ENCODE measurements around the gene BCL2L13.

The BCL2L13 gene, protein sequence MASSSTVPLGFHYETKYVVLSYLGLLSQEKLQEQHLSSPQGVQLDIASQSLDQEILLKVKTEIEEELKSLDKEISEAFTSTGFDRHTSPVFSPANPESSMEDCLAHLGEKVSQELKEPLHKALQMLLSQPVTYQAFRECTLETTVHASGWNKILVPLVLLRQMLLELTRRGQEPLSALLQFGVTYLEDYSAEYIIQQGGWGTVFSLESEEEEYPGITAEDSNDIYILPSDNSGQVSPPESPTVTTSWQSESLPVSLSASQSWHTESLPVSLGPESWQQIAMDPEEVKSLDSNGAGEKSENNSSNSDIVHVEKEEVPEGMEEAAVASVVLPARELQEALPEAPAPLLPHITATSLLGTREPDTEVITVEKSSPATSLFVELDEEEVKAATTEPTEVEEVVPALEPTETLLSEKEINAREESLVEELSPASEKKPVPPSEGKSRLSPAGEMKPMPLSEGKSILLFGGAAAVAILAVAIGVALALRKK

DNA sequence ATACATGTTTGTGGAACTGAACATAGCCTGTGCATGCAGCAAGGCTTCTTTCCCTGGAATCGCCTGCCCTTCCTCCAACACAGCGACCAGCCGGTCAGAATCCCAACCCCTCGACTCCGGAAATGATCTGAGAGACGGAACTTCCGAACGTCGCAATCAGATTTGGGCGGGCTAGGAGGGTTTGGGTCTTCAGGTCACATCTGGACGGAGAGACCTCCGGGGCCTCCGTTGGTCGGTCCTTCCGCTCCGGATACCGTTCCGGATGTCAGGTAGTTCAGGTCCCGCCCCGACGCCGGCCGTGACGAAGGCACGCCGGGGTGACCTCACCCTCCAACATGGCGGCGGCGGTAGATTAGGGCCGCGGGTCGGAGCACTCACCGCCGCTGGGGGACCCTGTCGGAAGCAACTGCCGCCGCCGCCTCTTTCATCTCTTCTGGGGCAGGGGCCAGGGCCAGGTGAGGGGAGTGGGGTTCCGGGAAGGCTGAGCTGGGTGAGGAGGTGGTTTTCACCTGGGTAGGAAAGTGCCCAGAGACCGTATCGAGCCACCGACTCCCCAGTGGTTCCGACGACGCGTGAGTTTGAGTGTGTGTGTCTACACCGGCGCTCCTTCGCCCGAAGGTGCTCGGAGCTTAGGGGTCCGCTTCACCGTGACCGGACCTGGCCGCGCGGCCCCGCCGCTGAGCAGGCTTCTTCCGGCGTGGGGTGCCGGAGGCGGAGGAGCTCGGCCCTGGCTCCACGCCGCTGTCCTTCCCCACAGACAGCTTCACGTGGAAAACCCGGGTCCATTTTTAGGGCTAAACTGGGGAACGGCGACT is at the start of gene BCL2L13:
TSS of gene BCL2L13 (plus strand) at position 326 of the 815 bp plus-strand sequence. CDS start 16,955 bp downstream, outside the sequence.
- DNase-seq (ENCODE audit: low read depth in 2 of 2, low spot score in 1 of 2), result peak; percentile 61 to 75

DNA sequence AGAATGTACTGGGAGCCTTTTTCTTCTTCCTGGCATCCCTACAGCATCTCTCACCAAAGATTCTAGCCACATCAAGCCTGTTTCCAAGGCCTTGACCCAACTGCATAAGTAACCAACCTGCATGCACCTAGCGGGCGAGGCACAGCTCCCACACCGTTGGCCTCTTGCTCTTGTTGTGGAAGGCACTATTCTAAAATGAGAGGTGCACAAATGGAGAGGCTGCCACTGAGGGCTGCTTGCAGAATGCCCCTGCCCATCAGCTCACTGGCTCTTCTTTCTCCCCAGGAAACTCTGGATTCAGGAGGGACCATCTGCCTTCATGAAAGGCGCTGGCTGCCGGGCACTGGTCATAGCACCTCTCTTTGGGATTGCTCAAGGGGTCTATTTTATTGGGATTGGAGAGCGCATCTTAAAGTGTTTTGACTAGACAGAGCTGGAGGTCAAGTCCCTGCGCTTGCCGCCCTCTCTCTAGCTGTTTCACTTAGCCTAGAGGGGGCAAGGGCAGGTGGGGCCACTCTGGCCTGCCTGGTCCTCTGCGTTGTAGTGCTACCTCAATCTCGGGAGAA is 48.7 kb upstream of the BCL2L13 start:
- no peak for DNase-seq (ENCODE audit: low read depth in 2 of 2, low spot score in 1 of 2)

DNA sequence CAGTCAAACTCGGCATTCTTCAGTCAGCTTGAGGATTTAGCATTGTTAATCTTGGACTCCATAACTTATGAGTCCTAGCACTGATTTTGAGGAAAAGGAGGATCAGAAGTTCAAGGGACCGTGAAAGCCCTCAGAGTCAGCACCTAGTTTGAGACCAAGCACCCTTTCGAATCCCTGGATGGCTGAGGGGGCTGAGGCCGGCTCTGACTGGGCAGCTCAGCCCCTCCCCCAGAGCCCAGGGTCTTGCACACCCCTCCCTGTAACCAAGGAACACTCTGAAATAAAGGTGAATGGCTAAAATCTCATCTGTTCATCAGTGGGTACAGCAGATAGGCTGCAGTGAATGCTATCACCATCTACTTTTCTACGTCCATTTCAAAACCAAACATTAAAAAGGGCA is 48.0 kb upstream of the BCL2L13 start:
- no peak for DNase-seq (ENCODE audit: low read depth in 2 of 2, low spot score in 1 of 2)

DNA sequence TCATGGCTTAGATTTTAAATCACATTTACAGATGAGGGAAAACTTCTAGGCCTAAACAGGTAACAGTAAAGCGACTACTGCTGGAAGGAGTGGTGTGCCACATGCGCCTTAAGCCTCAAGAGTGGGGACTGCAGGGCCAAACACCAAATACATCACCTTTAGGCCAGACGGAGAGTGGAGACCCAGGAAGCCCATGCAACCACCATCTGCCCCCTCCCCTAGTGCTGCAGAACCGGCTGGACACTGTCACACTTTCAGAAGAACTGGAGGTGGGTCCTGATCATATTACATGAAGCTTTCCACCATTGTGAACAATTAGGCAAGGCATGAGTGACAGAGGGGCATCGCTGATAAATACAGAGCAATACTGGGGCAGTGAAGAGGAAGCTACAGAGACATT is 46.4 kb upstream of the BCL2L13 start:
- no peak for DNase-seq (ENCODE audit: low read depth in 2 of 2, low spot score in 1 of 2)

DNA sequence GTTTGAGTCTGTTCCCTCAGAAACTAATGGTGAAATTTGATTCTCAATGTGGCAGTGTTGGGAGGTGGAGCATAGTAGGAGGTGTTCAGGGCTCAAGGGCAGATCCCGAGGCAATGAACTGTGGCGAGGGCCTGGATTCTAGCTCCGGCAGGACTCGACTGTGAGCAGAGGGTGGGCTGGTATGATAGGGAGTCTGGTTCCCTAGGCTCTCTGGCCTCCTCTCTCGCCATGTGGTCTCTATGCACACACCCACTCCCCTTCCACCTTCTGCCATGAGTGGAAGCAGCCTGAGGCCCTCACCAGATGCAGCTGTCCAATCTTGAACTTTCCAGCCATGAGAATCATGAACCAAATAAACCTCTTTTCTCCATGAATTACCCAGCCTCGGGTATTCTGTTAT is 42.3 kb upstream of the BCL2L13 start:
- no peak for DNase-seq (ENCODE audit: low read depth in 2 of 2, low spot score in 1 of 2)

DNA sequence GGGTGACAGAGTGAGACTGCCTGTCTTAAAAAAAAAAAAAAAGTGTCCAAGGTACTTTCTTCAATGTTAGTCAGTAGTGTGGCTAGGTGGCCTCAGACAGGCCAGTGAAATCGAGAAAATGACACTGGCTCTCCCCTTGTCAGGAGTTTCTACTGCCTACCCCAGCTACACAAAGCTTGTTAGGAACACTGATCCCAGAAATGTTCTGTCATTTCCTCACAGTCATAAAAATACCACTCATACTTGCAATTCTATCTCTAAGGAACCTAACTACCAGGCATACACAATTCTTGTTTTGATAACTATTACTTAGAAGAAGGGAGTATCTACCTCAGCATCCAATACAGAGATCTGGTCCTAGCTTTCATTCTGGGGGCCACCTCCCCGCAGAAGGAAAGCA is 41.3 kb upstream of the BCL2L13 start:
- DNase-seq (ENCODE audit: low read depth in 2 of 2, low spot score in 1 of 2), result no peak

DNA sequence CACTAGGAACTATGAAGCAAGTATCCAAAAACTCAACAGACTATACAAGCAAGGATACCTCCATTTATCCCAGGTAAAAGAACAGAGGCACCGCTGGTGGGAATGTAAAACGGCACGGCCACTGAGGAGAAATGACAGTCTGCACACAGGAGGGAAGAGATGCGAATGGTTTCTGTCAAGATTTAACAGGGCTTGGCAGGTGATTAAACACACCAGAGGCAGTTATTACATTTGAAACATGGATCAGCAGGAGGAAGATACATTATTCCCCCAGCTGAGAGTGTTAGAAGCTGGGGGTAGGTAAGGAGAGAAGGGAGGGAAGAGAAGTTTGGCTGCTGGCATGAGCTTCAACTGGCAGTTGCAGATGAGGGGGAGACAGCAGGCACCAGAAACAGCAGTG is 40.2 kb upstream of the BCL2L13 start:
- DNase-seq (ENCODE audit: low read depth in 2 of 2, low spot score in 1 of 2), result no peak

DNA sequence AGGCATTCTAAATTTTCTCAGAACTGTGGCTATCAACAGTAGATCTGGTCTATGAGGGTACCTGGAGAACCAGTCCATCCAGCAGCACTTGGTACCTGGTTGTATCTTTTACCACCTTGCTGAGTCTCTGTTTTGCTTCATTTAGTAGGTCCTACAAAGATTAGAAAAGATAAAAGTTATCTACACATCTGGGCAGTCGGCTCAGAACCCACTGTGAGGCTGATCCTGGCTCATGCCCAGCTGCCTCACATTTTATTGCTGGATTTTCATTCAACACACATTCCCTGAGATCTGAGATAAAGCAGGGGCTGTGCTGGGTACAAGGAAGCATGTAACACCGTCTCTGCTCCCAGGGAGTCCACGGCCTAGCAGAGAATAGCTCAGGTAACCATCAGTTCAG is 37.5 kb upstream of the BCL2L13 start:
- DNase-seq (ENCODE audit: low read depth in 2 of 2, low spot score in 1 of 2), result no peak

DNA sequence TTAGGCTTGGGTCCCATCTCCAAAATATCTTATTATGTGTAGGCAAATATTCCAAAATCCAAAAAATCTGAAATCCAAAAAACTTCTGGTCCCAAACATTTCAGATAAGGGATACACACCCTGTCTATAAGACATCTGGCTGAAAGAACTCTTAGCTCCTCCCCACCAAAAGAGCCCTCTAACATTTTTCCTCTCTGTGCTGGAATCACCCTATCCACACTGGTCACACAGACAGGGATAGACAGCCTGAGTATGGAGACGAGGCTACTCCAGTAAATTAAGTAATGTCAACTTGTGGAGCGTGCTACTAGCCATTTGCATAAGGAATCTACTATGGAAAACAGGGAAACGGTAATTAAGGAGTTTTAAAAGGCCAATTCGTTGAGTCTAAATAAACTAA is 34.9 kb upstream of the BCL2L13 start:
- DNase-seq (ENCODE audit: low read depth in 2 of 2, low spot score in 1 of 2), result no peak

DNA sequence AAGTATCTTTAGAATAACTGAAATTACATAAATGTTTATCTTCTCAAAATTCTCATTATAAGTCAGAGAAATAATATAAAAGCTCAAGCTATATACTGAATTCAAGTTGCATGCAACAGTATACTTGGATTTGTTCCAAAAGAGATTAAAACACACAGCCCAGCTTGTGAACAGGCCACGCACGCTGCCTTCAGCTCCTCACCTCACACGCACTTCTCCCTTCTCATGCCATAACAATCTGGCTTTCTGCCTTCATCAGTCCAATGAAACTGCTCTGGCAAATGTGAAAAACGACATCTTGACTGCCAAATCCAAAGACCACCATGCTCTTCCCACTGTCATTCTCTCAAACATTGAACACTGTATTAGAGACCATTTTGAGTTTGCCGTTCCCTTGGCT is 32.1 kb upstream of the BCL2L13 start:
- no peak for DNase-seq (ENCODE audit: low read depth in 2 of 2, low spot score in 1 of 2)

DNA sequence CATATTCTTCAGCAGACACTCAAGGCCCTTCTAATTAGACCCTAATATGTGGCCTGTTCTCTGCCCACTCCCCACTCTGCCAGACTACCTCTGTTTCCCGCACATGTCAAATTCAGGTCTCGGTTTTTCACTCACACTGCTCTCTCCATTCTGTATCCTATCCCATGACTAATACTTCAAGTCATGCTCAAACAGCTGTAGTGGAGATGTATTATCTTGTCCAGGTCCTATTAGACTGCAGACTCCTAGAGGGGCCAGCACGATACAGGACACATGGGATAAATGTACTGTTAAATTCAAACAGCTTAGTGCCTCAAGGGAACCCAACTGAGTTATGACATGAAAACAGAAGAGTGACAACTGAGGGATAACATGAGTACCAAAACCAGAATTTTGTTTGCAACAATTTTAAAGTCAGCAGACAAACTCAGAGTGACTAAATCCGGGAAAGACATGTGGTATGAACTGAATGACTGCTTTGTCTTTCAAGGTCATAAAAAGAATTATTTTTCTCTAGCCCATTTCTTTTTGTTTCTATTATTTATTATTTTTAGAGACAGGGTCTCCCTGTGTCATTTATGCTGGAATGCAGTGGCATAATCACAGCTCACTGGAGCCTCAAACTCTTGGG is 30.6 kb upstream of the BCL2L13 start:
- no peak for DNase-seq (ENCODE audit: low read depth in 2 of 2, low spot score in 1 of 2)

DNA sequence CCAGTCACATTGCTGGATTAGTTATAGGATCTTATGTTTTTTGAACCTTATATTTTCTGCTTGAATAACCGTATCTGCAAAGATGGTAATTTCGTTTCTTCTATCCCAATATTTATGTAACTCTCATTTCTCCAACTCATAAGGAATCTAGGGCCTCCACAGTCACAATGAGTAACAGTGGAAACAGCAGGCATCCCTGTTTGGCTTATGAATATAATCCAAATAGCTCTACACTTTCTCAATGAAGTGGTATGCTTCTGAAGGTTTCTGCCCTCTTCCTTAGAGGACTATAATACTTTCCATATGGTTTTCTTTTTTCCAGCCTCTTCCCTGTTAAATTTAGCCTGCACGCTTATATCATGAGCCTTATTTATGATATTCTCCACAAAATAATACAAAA is 26.5 kb upstream of the BCL2L13 start:
- no peak for DNase-seq (ENCODE audit: low read depth in 2 of 2, low spot score in 1 of 2)

DNA sequence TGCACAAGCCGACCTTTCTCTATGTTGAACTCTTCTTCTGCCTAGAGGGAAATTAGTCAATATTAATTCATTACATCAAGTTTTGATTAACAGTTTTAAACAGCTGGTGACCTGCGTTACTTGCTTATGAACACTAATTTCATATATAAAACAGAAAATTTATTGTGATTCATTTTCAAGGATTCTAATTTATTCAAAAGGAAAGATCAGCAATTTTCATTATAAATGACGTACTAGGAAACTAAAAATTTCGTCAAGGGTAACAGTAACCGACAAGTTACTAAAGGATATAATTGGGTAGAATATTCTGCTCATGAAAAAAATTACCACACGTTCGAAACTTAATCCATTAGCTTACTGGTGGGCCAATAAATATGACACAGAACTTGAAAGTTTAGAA is 25.3 kb upstream of the BCL2L13 start:
- DNase-seq (ENCODE audit: low read depth in 2 of 2, low spot score in 1 of 2), result no peak

DNA sequence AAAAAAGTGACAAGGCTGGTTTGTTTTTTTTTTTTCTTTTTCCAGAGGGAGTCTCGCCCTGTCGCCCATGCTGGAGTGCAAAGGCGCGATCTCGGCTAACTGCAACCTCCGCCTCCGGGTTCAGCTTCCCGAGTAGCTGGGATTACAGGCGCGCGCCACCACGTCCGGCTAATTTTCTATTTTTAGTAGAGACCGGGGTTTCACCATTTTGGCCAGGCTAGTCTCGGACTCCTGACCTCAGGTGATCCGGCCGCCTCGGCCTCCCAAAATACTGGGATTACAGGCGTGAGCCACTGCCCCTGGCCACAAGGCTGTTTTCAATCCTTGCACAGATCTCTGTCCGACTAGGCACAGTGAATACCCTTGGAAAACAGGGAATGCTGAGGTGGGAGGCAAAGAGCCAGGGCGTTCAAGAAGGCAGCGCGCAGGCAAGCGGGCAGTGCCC is 10.6 kb upstream of the BCL2L13 start:
- no peak for DNase-seq (ENCODE audit: low read depth in 2 of 2, low spot score in 1 of 2)

DNA sequence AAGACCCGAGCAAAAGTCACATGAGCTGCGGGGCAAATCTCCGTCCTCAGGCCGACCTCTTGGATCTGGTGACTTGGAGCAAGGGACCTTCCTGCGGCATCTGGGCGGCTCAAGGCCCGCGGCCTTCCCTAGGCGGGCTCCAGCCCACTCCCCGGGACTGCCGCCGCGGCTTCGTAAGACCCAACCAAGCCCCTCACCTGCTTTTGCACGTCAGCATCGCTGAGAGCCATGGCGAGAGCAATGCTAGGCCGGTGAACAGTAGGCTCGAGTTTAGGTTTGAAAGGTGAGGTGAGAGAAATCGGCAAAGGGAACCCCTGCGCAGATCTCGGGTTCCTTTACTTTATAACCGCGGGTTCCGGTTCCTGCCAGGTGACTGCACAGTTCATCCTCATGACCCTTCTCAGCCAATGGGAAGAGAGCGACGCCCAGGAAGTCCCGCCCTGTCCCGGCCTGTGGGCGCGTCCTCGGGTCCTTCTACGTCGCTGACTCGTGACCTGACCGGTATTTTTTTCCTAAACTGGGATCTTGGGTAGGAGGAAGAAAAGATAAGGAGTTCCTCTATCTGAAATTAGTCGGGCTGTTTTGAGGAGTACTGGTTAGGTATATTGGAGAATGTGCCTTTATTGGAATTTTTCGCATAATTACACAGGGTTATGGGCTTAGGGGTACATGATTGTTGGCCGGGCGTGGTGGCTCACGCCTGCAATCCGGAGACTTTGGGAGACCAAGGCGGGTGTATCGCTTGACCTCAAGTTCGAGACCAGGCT is 10.0 kb upstream of the BCL2L13 start, which contains the start of gene ATP6V1E1:
TSS of gene ATP6V1E1 (minus strand) at position 344 of the 767 bp plus-strand sequence. CDS start at position 230, 114 bp downstream.
- DNase-seq (ENCODE audit: low read depth in 2 of 2, low spot score in 1 of 2), result peak; percentile 84 to 87

DNA sequence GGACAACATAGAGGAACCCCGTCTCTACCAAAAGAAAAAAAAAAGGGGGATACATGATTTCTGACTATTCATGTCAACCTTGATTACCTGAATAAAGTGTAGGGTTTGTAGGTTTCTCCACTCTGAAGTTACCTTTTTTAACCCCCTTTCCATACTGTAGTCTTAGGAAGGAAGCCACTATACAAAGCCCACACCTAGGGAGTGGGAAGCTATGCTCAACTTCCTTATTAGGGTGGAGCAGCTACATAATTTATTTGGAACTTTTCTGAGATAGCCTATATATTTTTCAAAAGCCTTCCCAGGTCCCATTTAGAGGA is 9.4 kb upstream of the BCL2L13 start:
- no peak for DNase-seq (ENCODE audit: low read depth in 2 of 2, low spot score in 1 of 2)

DNA sequence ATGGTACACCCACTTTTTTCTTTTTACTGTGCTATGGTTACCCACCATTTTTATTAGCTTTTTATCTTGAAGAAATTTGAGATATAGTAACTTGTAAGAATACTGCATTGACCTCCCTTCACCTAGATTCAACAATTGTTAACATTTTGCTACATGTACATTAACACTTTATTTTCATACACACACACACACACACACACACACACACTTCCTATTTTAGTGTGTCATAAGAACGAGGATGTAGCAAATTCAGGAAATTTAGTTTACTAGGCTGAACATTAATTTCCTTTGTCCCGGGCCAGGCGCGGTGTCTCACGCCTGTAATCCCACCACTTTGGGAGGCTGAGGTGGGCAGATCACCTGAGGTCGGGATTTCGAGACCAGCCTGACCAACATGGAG is 8.9 kb upstream of the BCL2L13 start:
- DNase-seq (ENCODE audit: low read depth in 2 of 2, low spot score in 1 of 2), result no peak

DNA sequence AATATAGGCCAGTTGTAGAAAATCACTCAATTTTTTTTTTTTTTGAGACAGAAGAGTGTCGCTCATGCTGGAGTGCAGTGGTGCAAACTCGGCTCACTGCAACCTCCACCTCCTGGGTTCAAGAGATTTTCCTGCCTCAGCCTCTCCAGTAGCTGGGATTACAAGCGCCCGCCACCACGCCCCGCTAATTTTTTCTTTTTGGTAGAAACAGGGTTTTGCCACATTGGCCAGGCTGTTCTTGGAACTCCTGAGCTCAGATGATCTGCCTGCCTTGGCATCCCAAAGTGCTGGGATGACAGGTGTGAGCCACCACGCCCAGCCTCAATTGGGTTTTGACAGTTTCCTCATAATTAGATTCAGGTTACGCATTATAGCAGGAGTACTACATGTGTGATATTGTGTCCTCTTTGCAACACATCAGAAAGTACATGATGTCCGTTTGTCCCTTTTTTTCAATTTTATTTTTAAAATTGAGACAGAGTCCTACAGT is 7.4 kb upstream of the BCL2L13 start:
- DNase-seq (ENCODE audit: low read depth in 2 of 2, low spot score in 1 of 2), result no peak

DNA sequence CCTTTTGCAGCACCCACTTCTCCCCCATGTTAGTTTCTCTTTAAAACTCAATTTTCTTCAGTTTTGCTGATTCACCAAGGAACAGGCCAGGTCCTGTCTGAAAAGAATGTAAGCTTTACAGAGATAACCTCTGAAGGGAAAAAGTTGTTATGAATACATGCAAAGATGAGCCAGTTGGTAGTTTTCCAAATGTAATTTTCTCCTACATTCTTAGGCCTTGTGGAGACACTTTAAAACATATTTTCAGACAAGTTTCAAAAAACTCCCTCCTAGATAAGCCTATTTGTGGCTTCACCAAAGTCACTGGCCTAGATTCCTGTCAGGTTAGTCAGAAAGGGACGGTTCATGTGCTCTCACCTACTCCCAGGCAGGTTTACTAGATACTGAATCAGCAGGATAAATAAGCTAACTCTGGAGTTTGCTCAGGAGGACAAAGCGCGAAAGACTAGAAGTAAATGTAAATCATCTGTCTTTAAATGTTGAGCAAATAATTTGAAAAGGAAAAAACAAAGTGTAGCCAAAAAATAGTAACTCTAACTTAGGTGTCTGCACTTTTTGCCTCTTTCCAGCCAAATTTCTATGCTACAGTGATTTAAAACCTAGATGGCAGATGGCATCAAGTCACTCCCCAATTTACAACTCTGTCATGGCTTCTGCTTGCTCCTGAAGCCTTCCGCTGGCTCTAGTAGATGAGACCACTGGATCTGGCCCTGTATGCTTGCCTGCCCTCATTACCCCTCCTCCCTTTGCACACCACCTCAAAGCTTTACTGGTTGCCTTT is 5.2 kb upstream of the BCL2L13 start:
- DNase-seq (ENCODE audit: low read depth in 2 of 2, low spot score in 1 of 2), result no peak

DNA sequence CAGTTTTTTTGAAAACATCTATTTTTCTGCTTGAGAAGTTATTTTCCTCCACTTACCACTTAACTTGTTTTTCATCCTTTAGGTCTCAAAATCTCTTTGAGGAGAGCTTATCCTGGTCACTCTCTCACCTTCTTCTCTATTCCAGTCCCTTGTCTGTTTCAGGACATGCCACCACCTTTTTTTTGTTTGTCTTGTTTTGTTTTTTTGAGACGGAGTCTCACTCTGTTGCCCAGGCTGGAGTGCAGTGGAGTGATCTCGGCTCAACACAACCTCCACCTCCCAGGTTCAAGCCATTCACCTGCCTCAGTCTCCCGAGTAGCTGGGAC is 4.6 kb upstream of the BCL2L13 start:
- no peak for DNase-seq (ENCODE audit: low read depth in 2 of 2, low spot score in 1 of 2)
